ENCODE data around the gene MPZL3.

GRCh38 chr11:118200901-118201680 is 51.1 kb downstream of the MPZL3 start:
- TF ChIP-seq EZH2 (IDR thresholded peaks at IDR 0.05; ENCODE audit: low read depth, unreplicated experiment) (no peak), CTCF (conservative IDR thresholded peaks at IDR 0.05; ENCODE audit: low read depth in 2 of 2) (no peak), EZH2phosphoT487 (IDR thresholded peaks at IDR 0.05; ENCODE audit: unreplicated experiment) (no peak), REST (IDR thresholded peaks at IDR 0.05; ENCODE audit: unreplicated experiment) (no peak), JUNB (IDR thresholded peaks at IDR 0.05; ENCODE audit: unreplicated experiment) (no peak), ETS1 (IDR thresholded peaks at IDR 0.05) (no peak)

Measured in GM23338 (cell line).